ENCODE data around the gene ACSL3.

GRCh38 chr2:222891890-222892289, 31.1 kb downstream of the ACSL3 start:
- TF ChIP-seq EZH2phosphoT487 (IDR thresholded peaks at IDR 0.05; ENCODE audit: low read length) (no peak), EZH2 (optimal IDR thresholded peaks at IDR 0.05; ENCODE audit: low read depth, low read length) (no peak)
- TF ChIP-seq, protein P1, sequence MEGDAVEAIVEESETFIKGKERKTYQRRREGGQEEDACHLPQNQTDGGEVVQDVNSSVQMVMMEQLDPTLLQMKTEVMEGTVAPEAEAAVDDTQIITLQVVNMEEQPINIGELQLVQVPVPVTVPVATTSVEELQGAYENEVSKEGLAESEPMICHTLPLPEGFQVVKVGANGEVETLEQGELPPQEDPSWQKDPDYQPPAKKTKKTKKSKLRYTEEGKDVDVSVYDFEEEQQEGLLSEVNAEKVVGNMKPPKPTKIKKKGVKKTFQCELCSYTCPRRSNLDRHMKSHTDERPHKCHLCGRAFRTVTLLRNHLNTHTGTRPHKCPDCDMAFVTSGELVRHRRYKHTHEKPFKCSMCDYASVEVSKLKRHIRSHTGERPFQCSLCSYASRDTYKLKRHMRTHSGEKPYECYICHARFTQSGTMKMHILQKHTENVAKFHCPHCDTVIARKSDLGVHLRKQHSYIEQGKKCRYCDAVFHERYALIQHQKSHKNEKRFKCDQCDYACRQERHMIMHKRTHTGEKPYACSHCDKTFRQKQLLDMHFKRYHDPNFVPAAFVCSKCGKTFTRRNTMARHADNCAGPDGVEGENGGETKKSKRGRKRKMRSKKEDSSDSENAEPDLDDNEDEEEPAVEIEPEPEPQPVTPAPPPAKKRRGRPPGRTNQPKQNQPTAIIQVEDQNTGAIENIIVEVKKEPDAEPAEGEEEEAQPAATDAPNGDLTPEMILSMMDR (IDR thresholded peaks at IDR 0.05; ENCODE audit: low read length), result no peak

Data from MM.1S (cell line).